NCI-H345 (cell line): ENCODE results near the gene ARL4A.
A peak's percentile ranks its signal among the peaks of the same experiment; 100 is the strongest.
"Not testable (repeated sequence)": the region's sequence is repeated elsewhere in the genome, so short reads cannot be mapped to it uniquely, and the experiment has no call there.

Source experiments
- DNase-seq: peaks from one replicate; lab custom pipeline; 2025; lab: John Stamatoyannopoulos, UW

The ARL4A gene

GRCh38 chr7:12670000-12670729, 17.3 kb upstream of the ARL4A start:
- DNase-seq = no peak

- DNase-seq = no peak
Observed at GRCh38 chr7:12670743-12671520, 16.5 kb upstream of the ARL4A start.

- not testable (repeated sequence) for DNase-seq
Observed at GRCh38 chr7:12673436-12673835, 14.0 kb upstream of the ARL4A start.

- DNase-seq = no peak
Observed at GRCh38 chr7:12674053-12674452, 13.4 kb upstream of the ARL4A start.

GRCh38 chr7:12674861-12675260, 12.6 kb upstream of the ARL4A start:
- no peak for DNase-seq

GRCh38 chr7:12683678-12684585, 3.5 kb upstream of the ARL4A start:
- peak; percentile 3 for DNase-seq

GRCh38 chr7:12684733-12685132, 2.7 kb upstream of the ARL4A start:
- no peak for DNase-seq

- peak; percentile 28 for DNase-seq
Observed at GRCh38 chr7:12685550-12685949, 1.9 kb upstream of the ARL4A start.

GRCh38 chr7:12686234-12686890, 1.1 kb upstream of the ARL4A start:
- peak; percentile 97 for DNase-seq

GRCh38 chr7:12687718-12688171, 312 bp downstream of the ARL4A start:
- DNase-seq = no peak

GRCh38 chr7:12688485-12689170, 1.2 kb downstream of the ARL4A start:
- DNase-seq = not testable (repeated sequence)

- DNase-seq = no peak
Observed at GRCh38 chr7:12689451-12689850, 2.0 kb downstream of the ARL4A start.

GRCh38 chr7:12690041-12690878, 2.8 kb downstream of the ARL4A start:
- DNase-seq = no peak

- not testable (repeated sequence) for DNase-seq
Observed at GRCh38 chr7:12691388-12691787, 4.0 kb downstream of the ARL4A start.

- no peak for DNase-seq
Observed at GRCh38 chr7:12692035-12692434, 4.6 kb downstream of the ARL4A start.

- no peak for DNase-seq
Observed at GRCh38 chr7:12692479-12693259, 5.2 kb downstream of the ARL4A start.

- no peak for DNase-seq
Observed at GRCh38 chr7:12694817-12695216, 7.4 kb downstream of the ARL4A start.

GRCh38 chr7:12695965-12696364, 8.5 kb downstream of the ARL4A start:
- no peak for DNase-seq

GRCh38 chr7:12699299-12699698, 11.9 kb downstream of the ARL4A start:
- no peak for DNase-seq
